WTC11 (cell line): ENCODE measurements around the gene WFDC6. TPM values are rescaled to one million over a fixed set of nuclear protein-coding genes. Genes with fewer than 3 reads are reported as not detected.

Experiments used
- ATAC-seq: fragments of 200-7000 bp; cut with Tn5 transposase; 2 replicates; pipeline ENCODE4 v1.10.0; 2021; ENCODE audit warnings: mild to moderate bottlenecking, moderate library complexity
- Bru-seq: library from RNA; stranded (reverse); fragments of 400-500 nt; gene quantifications from one replicate; lab custom pipeline; 2021; lab: Mats Ljungman, UMichigan
- CTCF ChIA-PET: fragments of 300-600 bp; sonication (Branson Sonifier 250); formaldehyde crosslinking; loops from one replicate; lab custom pipeline; 2021; ENCODE audit warnings: antibody characterized with exemption; lab: Charles Lee
- POLR2A ChIA-PET: fragments of 350-600 bp; sonication (Branson Sonifier 250); formaldehyde crosslinking; loops from one replicate; lab custom pipeline; 2021; ENCODE audit warnings: antibody characterized with exemption; lab: Charles Lee
- DNase-seq: peaks from one replicate; pipeline ENCODE4 v3.0.0; 2021; ENCODE audit warnings: low spot score
- H3K27ac Mint-ChIP-seq: 2 replicates; pipeline ENCODE4 v1.8.0; 2021; ENCODE audit warnings: mixed read lengths
- H3K27me3 Mint-ChIP-seq: 2 replicates; pipeline ENCODE4 v1.8.0; 2021; ENCODE audit warnings: low read depth, mild to moderate bottlenecking, moderate library complexity, mixed read lengths
- H3K36me3 Mint-ChIP-seq: 2 replicates; pipeline ENCODE4 v1.8.0; 2021; ENCODE audit warnings: mixed read lengths
- H3K4me1 Mint-ChIP-seq: 2 replicates; pipeline ENCODE4 v1.8.0; 2022; ENCODE audit warnings: mixed read lengths
- H3K4me3 Mint-ChIP-seq: 2 replicates; pipeline ENCODE4 v1.8.0; 2021; ENCODE audit warnings: mild to moderate bottlenecking, moderate library complexity, mixed read lengths
- H3K9me3 Mint-ChIP-seq: 2 replicates; pipeline ENCODE4 v1.8.0; 2021; ENCODE audit warnings: mixed read lengths
- AFF4 ChIP-seq: sonication (generic); formaldehyde crosslinking; IDR thresholded peaks from 2 replicates; pipeline ENCODE4 v1.8.1; 2023; ENCODE audit warnings: mild to moderate bottlenecking, missing genetic modification reagents, borderline replicate concordance
- ATF3 ChIP-seq: sonication (generic); formaldehyde crosslinking; conservative IDR thresholded peaks from 2 replicates; pipeline ENCODE4 v1.8.1; 2022; ENCODE audit warnings: mild to moderate bottlenecking, missing genetic modification reagents
- CBFB ChIP-seq: sonication (generic); formaldehyde crosslinking; IDR thresholded peaks from 2 replicates; pipeline ENCODE4 v1.8.1; 2022; ENCODE audit warnings: mild to moderate bottlenecking, low read depth, missing genetic modification reagents
- CREM ChIP-seq: sonication (generic); formaldehyde crosslinking; IDR thresholded peaks from 2 replicates; pipeline ENCODE4 v1.8.1; 2022; ENCODE audit warnings: mild to moderate bottlenecking, missing genetic modification reagents, moderate library complexity
- E2F1 ChIP-seq: sonication (generic); formaldehyde crosslinking; IDR thresholded peaks from 2 replicates; pipeline ENCODE4 v1.8.0; 2022; ENCODE audit warnings: mild to moderate bottlenecking, missing genetic modification reagents
- E2F5 ChIP-seq: sonication (generic); formaldehyde crosslinking; IDR thresholded peaks from 2 replicates; pipeline ENCODE4 v1.8.1; 2022; ENCODE audit warnings: mild to moderate bottlenecking, moderate library complexity, missing genetic modification reagents
- EMX1 ChIP-seq: fragments of 250-450 bp; sonication (Bioruptor Pico); IDR thresholded peaks from 2 replicates; pipeline ENCODE4 v1.8.0; 2021; ENCODE audit warnings: mild to moderate bottlenecking
- ETV6 ChIP-seq: sonication (generic); formaldehyde crosslinking; IDR thresholded peaks from 2 replicates; pipeline ENCODE4 v1.8.1; 2022; ENCODE audit warnings: mild to moderate bottlenecking, missing genetic modification reagents
- FOXJ3 ChIP-seq: sonication (generic); formaldehyde crosslinking; IDR thresholded peaks from 2 replicates; pipeline ENCODE4 v1.9.0; 2021; ENCODE audit warnings: missing genetic modification reagents, mild to moderate bottlenecking, borderline replicate concordance
- FOXP4 ChIP-seq: sonication (generic); formaldehyde crosslinking; IDR thresholded peaks from 2 replicates; pipeline ENCODE4 v1.8.0; 2022; ENCODE audit warnings: mild to moderate bottlenecking, missing genetic modification reagents
- GABPB1 ChIP-seq: sonication (generic); formaldehyde crosslinking; IDR thresholded peaks from 2 replicates; pipeline ENCODE4 v1.8.1; 2023; ENCODE audit warnings: mild to moderate bottlenecking, missing genetic modification reagents
- HMGA2 ChIP-seq: fragments of 250-450 bp; sonication (Bioruptor Pico); IDR thresholded peaks from 2 replicates; pipeline ENCODE4 v1.4.0; 2021; ENCODE audit warnings: mild to moderate bottlenecking, moderate library complexity
- IRF1 ChIP-seq: sonication (generic); formaldehyde crosslinking; IDR thresholded peaks from 2 replicates; pipeline ENCODE4 v1.8.0; 2023; ENCODE audit warnings: missing genetic modification reagents
- IRF2 ChIP-seq: sonication (generic); formaldehyde crosslinking; IDR thresholded peaks from 2 replicates; pipeline ENCODE4 v1.8.0; 2022; ENCODE audit warnings: low read depth, missing genetic modification reagents, borderline replicate concordance
- JAZF1 ChIP-seq: fragments of 250-450 bp; sonication (Bioruptor Pico); IDR thresholded peaks from 2 replicates; pipeline ENCODE4 v1.9.0; 2021; ENCODE audit warnings: moderate library complexity, mild to moderate bottlenecking, inconsistent platforms
- NFYB ChIP-seq: sonication (generic); formaldehyde crosslinking; conservative IDR thresholded peaks from 2 replicates; pipeline ENCODE4 v1.8.0; 2022; ENCODE audit warnings: low read depth, missing genetic modification reagents
- RELA ChIP-seq: sonication (generic); formaldehyde crosslinking; IDR thresholded peaks from 2 replicates; pipeline ENCODE4 v1.8.1; 2022; ENCODE audit warnings: missing genetic modification reagents, mild to moderate bottlenecking, borderline replicate concordance
- SP1 ChIP-seq: sonication (generic); formaldehyde crosslinking; conservative IDR thresholded peaks from 2 replicates; pipeline ENCODE4 v1.8.1; 2022; ENCODE audit warnings: missing genetic modification reagents
- TEAD4 ChIP-seq: sonication (generic); formaldehyde crosslinking; IDR thresholded peaks from 2 replicates; pipeline ENCODE4 v1.8.0; 2022; ENCODE audit warnings: mild to moderate bottlenecking, missing genetic modification reagents
- USF1 ChIP-seq: sonication (generic); formaldehyde crosslinking; IDR thresholded peaks from 2 replicates; pipeline ENCODE4 v1.8.0; 2022; ENCODE audit warnings: mild to moderate bottlenecking, missing genetic modification reagents
- USF2 ChIP-seq: sonication (generic); formaldehyde crosslinking; IDR thresholded peaks from 2 replicates; pipeline ENCODE4 v1.8.1; 2023; ENCODE audit warnings: mild to moderate bottlenecking, missing genetic modification reagents, moderate library complexity
- ZNF671 ChIP-seq: fragments of 250-450 bp; sonication (Bioruptor Pico); IDR thresholded peaks from 2 replicates; pipeline ENCODE4 v1.8.0; 2021; ENCODE audit warnings: mild to moderate bottlenecking
- long read RNA-seq, 3 experiments: library from RNA in 1 of 3; library from capped mRNA in 1 of 3; library from polyadenylated mRNA in 1 of 3; unstranded in 2 of 3; stranded (forward) in 1 of 3; transcript quantifications; one replicate each; pipeline ENCODE4 v2.0.0, GENCODE V29; 2021
- total RNA-seq: library from RNA; stranded (reverse); gene quantifications from 3 replicates; pipeline ENCODE4 v1.2.3, GENCODE V29; 2021

Gene WFDC6
- total RNA-seq = not detected in 3 replicates
- Bru-seq, nascent RNA = not detected
- long read RNA-seq, experiment 1, partial matches to known transcripts = 0 of 1 reads
- long read RNA-seq, experiment 1, other reads (novel, unspliced or antisense) = 1 of 1 reads
- long read RNA-seq, experiment 2 = 0 reads
- long read RNA-seq, experiment 3 = 0 reads

- Mint-ChIP-seq H3K27ac (no peak within 1 kb of the TSS), H3K4me1 (peaks cover 6% of the 10 kb centered on the region), H3K4me3 (no peak within 1 kb of the TSS), H3K27me3 (no peaks in the 10 kb centered on the region), H3K36me3 (no peaks in the 10 kb centered on the region), H3K9me3 (peaks cover 3% of the 10 kb centered on the region; the same call in 1 of the 2 replicates)
- POLR2A ChIA-PET = no interaction called here
- CTCF ChIA-PET = interaction anchor here (1.2 to 2.9 kb wide), 5 partner anchors 37 to 401 kb away, joined by 3 to 44 read pairs (median 5); partner anchors contain the start of gene WFDC10A
- DNase-seq (no peak), ATAC-seq (no peak)
- TF ChIP-seq SP1 (CRISPR knock-in tag) (no peak), E2F1 (CRISPR knock-in tag) (no peak), IRF1 (no peak), ATF3 (CRISPR knock-in tag) (no peak), GABPB1 (CRISPR knock-in tag) (no peak)
Measured at GRCh38 chr20:45539382-45539781, at the start of gene WFDC6. Gene WFDC6, minus strand, starts transcription at chr20:45539482. Its CDS starts 75 bp downstream, at chr20:45539407.

GRCh38 chr20:45588800-45589199 lies 49.5 kb upstream of the WFDC6 start:
- CTCF ChIA-PET = interaction anchor here (1.2 kb wide), 1 partner anchor 41 kb away, joined by 3 read pairs; the partner anchor contains the start of gene WFDC10A
- peak overlapping the region; percentile 1; the same call in 1 of the 2 replicates for H3K27ac Mint-ChIP-seq
- peaks cover 10% of the 10 kb centered on the region for H3K4me1 Mint-ChIP-seq
- peaks cover 15% of the 10 kb centered on the region for H3K36me3 Mint-ChIP-seq
- H3K9me3 Mint-ChIP-seq = peaks cover 25% of the 10 kb centered on the region
- H3K27me3 Mint-ChIP-seq = peaks cover 5% of the 10 kb centered on the region; the same call in 1 of the 2 replicates
- ATAC-seq (no peak), DNase-seq (no peak)
- no peak overlapping the region for H3K4me3 Mint-ChIP-seq
- POLR2A ChIA-PET = no interaction called here
- TF ChIP-seq CREM (CRISPR knock-in tag) (no peak), FOXP4 (no peak), RELA (CRISPR knock-in tag) (no peak), FOXJ3 (CRISPR knock-in tag) (no peak), USF1 (CRISPR knock-in tag) (no peak), JAZF1 (no peak), IRF2 (CRISPR knock-in tag) (no peak), NFYB (no peak), IRF1 (no peak), HMGA2 (CRISPR knock-in tag) (no peak), E2F5 (CRISPR knock-in tag) (no peak), EMX1 (no peak), ZNF671 (CRISPR knock-in tag) (no peak), ETV6 (CRISPR knock-in tag) (no peak), TEAD4 (CRISPR knock-in tag) (no peak), CBFB (no peak), AFF4 (CRISPR knock-in tag) (no peak), USF2 (no peak)
